ENCODE data around the gene ASNSD1. TPM values are rescaled to one million over a fixed set of nuclear protein-coding genes. Genes with fewer than 3 reads are reported as not detected.
"Not testable (repeated sequence)": the region's sequence is repeated elsewhere in the genome, so short reads cannot be mapped to it uniquely, and the experiment has no call there.

The ASNSD1 gene
- total RNA-seq, 1 experiment from 2014 or later: 33.7 TPM

DNA sequence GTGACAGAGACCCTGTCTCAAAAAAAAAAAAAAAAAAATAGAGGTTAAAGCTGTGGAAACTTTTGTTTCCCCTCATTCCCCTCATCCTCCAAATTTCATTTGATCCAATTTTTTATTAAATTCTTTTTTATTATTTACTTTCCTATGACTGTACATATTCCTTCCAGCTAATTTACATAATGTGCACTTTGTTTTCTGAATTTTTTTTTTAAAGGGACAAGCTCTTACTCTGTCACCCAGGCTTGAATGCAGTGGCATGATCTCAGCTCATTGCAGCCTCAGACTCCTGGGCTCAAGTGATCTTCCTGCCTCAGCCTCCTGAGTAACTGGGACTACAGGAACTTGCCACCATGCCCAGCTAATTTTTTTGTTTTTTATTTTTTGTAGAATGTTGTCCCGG lies 23.6 kb downstream of the ASNSD1 start:
- Histone ChIP-seq H3K27ac (ENCODE audit: low read length) (no peak overlapping the region), H3K9me2 (replicated peaks; ENCODE audit: low read length) (no peaks in the 10 kb centered on the region), H2AFZ (ENCODE audit: low read length) (no peak overlapping the region), H3K9me3 (ENCODE audit: low read length) (no peaks in the 10 kb centered on the region), H3K9ac (ENCODE audit: low read length) (no peak overlapping the region), H3F3A (ENCODE audit: low read length, unreplicated experiment) (no peaks in the 10 kb centered on the region), H3K4me2 (ENCODE audit: low read length) (no peak overlapping the region), H3K27me3 (ENCODE audit: low read length) (no peaks in the 10 kb centered on the region), H3K79me2 (ENCODE audit: low read length) (no peaks in the 10 kb centered on the region), H4K20me1 (ENCODE audit: low read length) (no peaks in the 10 kb centered on the region), H3K36me3 (ENCODE audit: low read depth, low read length) (no peaks in the 10 kb centered on the region), H3K4me1 (ENCODE audit: insufficient read depth, low read length) (peaks cover 11% of the 10 kb centered on the region; the same call in 1 of the 2 replicates), H3K4me3 (ENCODE audit: low read length) (no peak overlapping the region)
- peak; percentile 68 for ATAC-seq
- no TSS peak for BruUV-seq (replicated peaks)
- intact Hi-C loops (cut with micrococcal nuclease): no loop called here
- ChIA-PET CTCF (interaction anchor here (0.7 kb wide), 1 partner anchor 1161 kb away, joined by 3 read pairs; no protein-coding TSS in a partner anchor), POLR2A (ENCODE audit: unreplicated experiment) (interaction anchor here (0.5 kb wide), 1 partner anchor 9 kb away, joined by 3 read pairs; no protein-coding TSS in a partner anchor)
- TF ChIP-seq EZH2phosphoT487 (IDR thresholded peaks at IDR 0.05; ENCODE audit: borderline replicate concordance, low read length) (no peak), EZH2 (IDR thresholded peaks at IDR 0.05; ENCODE audit: low read length, unreplicated experiment) (no peak)
- TF ChIP-seq, protein P1, sequence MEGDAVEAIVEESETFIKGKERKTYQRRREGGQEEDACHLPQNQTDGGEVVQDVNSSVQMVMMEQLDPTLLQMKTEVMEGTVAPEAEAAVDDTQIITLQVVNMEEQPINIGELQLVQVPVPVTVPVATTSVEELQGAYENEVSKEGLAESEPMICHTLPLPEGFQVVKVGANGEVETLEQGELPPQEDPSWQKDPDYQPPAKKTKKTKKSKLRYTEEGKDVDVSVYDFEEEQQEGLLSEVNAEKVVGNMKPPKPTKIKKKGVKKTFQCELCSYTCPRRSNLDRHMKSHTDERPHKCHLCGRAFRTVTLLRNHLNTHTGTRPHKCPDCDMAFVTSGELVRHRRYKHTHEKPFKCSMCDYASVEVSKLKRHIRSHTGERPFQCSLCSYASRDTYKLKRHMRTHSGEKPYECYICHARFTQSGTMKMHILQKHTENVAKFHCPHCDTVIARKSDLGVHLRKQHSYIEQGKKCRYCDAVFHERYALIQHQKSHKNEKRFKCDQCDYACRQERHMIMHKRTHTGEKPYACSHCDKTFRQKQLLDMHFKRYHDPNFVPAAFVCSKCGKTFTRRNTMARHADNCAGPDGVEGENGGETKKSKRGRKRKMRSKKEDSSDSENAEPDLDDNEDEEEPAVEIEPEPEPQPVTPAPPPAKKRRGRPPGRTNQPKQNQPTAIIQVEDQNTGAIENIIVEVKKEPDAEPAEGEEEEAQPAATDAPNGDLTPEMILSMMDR (conservative IDR thresholded peaks at IDR 0.05; ENCODE audit: low read depth, low read length): no peak
- DNase-seq: no peak

DNA sequence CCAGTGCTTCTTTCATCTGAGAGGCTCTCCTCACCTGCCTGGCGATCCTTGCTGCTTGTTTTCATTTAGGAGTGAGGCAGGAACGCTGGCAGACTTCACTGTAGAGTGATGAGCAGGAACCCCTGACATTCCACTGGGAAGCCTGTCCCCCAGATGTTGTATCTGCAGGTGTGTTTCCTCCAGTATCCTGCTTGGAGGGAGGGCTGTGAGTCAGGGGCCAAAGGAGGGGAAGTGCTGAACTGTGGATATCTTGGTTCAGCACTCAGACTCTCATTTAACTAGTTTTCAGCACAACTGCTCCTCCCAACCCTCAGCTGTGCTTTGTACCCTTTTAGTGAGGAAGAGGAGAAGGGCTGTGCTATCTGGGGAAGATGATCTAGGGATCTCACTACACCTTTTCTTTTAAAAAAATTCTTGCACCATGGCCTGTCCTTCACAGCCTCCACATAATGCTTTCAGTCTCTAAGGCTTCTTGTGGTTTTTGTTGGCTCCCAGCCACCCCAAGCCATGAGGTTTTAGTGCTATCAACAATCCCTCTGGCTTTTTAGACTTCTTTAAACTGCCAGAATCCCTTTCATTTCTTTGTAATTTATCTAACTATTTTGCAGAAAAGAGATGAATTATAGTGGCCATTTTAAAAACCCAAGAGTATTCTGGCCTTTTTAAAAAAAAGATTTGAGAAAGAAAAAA lies 24.4 kb downstream of the ASNSD1 start:
- BruUV-seq (replicated peaks): no TSS peak

DNA sequence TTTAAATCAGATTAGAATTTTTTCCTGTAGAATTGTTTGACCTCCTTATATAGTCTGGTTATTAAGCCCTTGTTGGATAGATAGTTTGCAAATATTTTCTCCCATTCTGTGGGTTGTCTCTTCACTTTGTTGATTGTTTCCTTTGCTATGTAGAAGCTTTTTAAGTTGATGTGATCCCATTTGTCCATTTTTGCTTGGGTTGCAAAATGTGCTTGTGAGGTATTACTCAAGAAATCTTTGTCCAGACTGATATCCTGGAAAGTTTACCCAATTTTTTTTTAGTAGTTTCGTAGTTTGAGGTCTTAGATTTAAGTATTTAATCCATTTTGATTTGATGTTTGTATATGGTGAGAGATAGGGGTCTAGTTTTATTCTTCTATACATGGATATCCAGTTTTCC lies 26.5 kb downstream of the ASNSD1 start:
- H3K4me2 ChIP-seq (ENCODE audit: low read length); DNase-seq; H3K9ac ChIP-seq (ENCODE audit: low read length); H4K20me1 ChIP-seq (ENCODE audit: low read length); H3F3A ChIP-seq (ENCODE audit: low read length, unreplicated experiment); H3K79me2 ChIP-seq (ENCODE audit: low read length); H3K9me2 ChIP-seq (replicated peaks; ENCODE audit: low read length); H2AFZ ChIP-seq (ENCODE audit: low read length); H3K4me3 ChIP-seq (ENCODE audit: low read length); H3K27me3 ChIP-seq (ENCODE audit: low read length); ATAC-seq; BruUV-seq (replicated peaks); H3K36me3 ChIP-seq (ENCODE audit: low read depth, low read length); H3K27ac ChIP-seq (ENCODE audit: low read length); POLR2A ChIA-PET (ENCODE audit: unreplicated experiment); H3K9me3 ChIP-seq (ENCODE audit: low read length); CTCF ChIA-PET; intact Hi-C loops (cut with micrococcal nuclease): not testable (repeated sequence)
- H3K4me1 ChIP-seq (ENCODE audit: insufficient read depth, low read length): peaks cover 11% of the 10 kb centered on the region; the same call in 1 of the 2 replicates

More for the DNA sequence above, 24.4 kb downstream of the ASNSD1 start:
- peaks cover 11% of the 10 kb centered on the region; the same call in 1 of the 2 replicates for H3K4me1 ChIP-seq (ENCODE audit: insufficient read depth, low read length)
- intact Hi-C loops (cut with micrococcal nuclease): no loop called here
- TF ChIP-seq, protein P1 (conservative IDR thresholded peaks at IDR 0.05; ENCODE audit: low read depth, low read length): no peak
- TF ChIP-seq EZH2 (IDR thresholded peaks at IDR 0.05; ENCODE audit: low read length, unreplicated experiment) (no peak), EZH2phosphoT487 (IDR thresholded peaks at IDR 0.05; ENCODE audit: borderline replicate concordance, low read length) (no peak)
- ChIA-PET CTCF (no interaction called here), POLR2A (ENCODE audit: unreplicated experiment) (no interaction called here)
- H3K9me3 ChIP-seq (ENCODE audit: low read length): no peaks in the 10 kb centered on the region
- no peaks in the 10 kb centered on the region for H3K9me2 ChIP-seq (replicated peaks; ENCODE audit: low read length)
- no peaks in the 10 kb centered on the region for H4K20me1 ChIP-seq (ENCODE audit: low read length)
- H3K27me3 ChIP-seq (ENCODE audit: low read length): no peaks in the 10 kb centered on the region
- H3K79me2 ChIP-seq (ENCODE audit: low read length): no peaks in the 10 kb centered on the region
- peak; percentile 64 for ATAC-seq
- H3K27ac ChIP-seq (ENCODE audit: low read length): no peak overlapping the region
- no peaks in the 10 kb centered on the region for H3K36me3 ChIP-seq (ENCODE audit: low read depth, low read length)
- DNase-seq: peak; percentile 30
- no peak overlapping the region for H2AFZ ChIP-seq (ENCODE audit: low read length)
- no peak overlapping the region for H3K9ac ChIP-seq (ENCODE audit: low read length)
- H3F3A ChIP-seq (ENCODE audit: low read length, unreplicated experiment): no peaks in the 10 kb centered on the region
- no peak overlapping the region for H3K4me2 ChIP-seq (ENCODE audit: low read length)
- no peak overlapping the region for H3K4me3 ChIP-seq (ENCODE audit: low read length)
